Measurements from ENCODE around the gene TTC27. TPM values are rescaled to one million over a fixed set of nuclear protein-coding genes. Genes with fewer than 3 reads are reported as not detected.

The TTC27 gene
- total RNA-seq, 4 donors from 2014 or later: 12.6 to 25.4 (median 16.9) TPM

DNA sequence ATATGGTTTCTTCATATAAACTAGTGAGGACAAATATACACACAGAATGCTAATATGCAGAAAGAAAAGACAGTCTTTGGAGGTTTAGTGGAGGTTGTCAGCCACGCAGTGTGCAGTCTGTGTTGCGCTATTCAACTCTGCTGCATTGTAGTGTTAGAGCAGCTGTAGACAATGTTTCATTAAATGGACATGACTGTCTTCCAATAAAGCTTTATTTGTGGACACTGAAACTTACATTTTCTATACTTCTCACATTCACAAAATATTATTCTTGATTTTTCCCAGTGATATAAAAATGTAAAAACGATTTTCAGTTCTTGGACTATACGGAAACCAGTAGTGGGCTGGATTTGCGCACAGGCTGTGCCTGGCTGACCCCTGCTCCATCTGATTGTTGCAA, 13.3 kb downstream of the TTC27 start:
- 95% methylated on average over 5 of the region's 5 CpGs for WGBS, 2 donors
- Histone ChIP-seq H3K9me3 (no peaks in the 10 kb centered on the region), H3K4me1 (no peaks in the 10 kb centered on the region), H3K36me3 (peaks cover 26 to 37% of the 10 kb centered on the region in 2 donors), H3K27ac (no peak overlapping the region), H3K4me3 (replicated peaks in 1 of 3) (no peak overlapping the region), H3K27me3 (no peaks in the 10 kb centered on the region)
- no peak for DNase-seq
- intact Hi-C loops (cut with DNase I): no loop called here
- TF ChIP-seq, protein P1, sequence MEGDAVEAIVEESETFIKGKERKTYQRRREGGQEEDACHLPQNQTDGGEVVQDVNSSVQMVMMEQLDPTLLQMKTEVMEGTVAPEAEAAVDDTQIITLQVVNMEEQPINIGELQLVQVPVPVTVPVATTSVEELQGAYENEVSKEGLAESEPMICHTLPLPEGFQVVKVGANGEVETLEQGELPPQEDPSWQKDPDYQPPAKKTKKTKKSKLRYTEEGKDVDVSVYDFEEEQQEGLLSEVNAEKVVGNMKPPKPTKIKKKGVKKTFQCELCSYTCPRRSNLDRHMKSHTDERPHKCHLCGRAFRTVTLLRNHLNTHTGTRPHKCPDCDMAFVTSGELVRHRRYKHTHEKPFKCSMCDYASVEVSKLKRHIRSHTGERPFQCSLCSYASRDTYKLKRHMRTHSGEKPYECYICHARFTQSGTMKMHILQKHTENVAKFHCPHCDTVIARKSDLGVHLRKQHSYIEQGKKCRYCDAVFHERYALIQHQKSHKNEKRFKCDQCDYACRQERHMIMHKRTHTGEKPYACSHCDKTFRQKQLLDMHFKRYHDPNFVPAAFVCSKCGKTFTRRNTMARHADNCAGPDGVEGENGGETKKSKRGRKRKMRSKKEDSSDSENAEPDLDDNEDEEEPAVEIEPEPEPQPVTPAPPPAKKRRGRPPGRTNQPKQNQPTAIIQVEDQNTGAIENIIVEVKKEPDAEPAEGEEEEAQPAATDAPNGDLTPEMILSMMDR (IDR thresholded peaks at IDR 0.05): no peak
- no peak for TF ChIP-seq POLR2A (IDR thresholded peaks at IDR 0.05)

DNA sequence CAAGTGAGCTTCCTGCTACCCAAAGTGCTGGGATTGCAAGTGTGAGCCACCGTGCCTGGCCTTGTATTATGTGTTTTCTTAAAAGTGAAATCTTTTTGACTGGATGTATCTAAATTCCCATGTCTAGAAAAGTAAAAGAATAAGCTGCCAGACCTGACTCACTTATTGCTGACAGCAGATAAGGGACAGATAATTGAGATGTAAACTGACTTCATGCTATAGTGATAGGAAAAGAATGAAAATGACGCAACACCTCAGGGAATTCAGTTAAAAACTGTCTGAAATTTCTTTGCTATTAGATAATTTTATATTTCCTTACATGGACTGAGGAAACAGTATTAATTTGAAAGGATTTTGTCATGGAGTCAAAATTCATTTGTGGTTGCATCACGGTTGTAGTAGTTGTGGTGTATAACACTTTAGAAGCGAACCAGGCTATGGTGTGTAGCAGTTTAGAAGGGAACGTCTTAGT, 19.4 kb downstream of the TTC27 start:
- TF ChIP-seq POLR2A (IDR thresholded peaks at IDR 0.05): no peak
- TF ChIP-seq, protein P1 (IDR thresholded peaks at IDR 0.05): no peak
- 83 to 85% methylated on average over 5 of the region's 5 CpGs for WGBS, 2 donors

DNA sequence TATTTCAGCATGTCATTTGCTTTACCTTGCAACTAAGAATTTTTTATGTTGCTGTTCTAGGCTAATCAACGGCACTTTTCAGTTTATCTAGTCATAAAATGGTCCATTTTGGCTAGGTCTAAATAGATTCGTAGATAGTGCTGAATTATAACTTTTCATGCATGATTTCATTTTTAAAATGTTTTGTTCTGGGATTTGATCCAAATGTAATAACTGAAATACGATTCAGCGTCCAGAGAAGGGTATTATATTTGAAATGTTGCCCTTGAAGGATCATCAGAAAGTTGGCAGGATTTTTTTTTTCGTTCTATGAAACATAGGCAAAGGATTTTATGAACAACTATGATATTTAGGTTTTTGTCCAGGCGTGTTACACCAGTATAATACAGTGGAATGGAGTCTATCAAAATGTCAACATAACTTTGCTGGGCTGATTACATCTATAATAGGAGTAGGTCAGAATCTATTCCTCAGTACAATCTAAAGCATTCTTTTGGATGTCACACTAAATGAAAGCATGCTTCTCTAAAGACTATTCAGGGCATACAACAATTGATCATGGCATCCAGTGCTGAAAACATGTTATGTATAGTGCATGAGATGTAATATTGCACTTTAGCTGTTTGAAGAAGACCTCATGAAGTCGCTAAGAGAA, 24.8 kb downstream of the TTC27 start:
- intact Hi-C loops (cut with DNase I): no loop called here
- Histone ChIP-seq H3K27ac (peak overlapping the region in 1 of 3 donors; percentile 29), H3K4me3 (replicated peaks in 1 of 3) (no peak overlapping the region), H3K36me3 (no peaks in the 10 kb centered on the region), H3K4me1 (peaks cover 3 to 10% of the 10 kb centered on the region in 2 donors), H3K27me3 (no peaks in the 10 kb centered on the region), H3K9me3 (no peaks in the 10 kb centered on the region)
- no peak for TF ChIP-seq POLR2A (IDR thresholded peaks at IDR 0.05)
- TF ChIP-seq, protein P1 (IDR thresholded peaks at IDR 0.05): no peak
- no peak for DNase-seq
- 50 to 53% methylated on average over 7 of the region's 7 CpGs for WGBS, 2 donors

More for the DNA sequence above, 19.4 kb downstream of the TTC27 start:
- H3K4me3 ChIP-seq (replicated peaks in 1 of 3): no peak overlapping the region
- no peak overlapping the region for H3K27ac ChIP-seq
- H3K36me3 ChIP-seq: peaks cover 2 to 8% of the 10 kb centered on the region in 2 donors
- H3K9me3 ChIP-seq: no peaks in the 10 kb centered on the region
- DNase-seq: no peak
- H3K27me3 ChIP-seq: no peaks in the 10 kb centered on the region
- peaks cover 1 to 3% of the 10 kb centered on the region in 2 donors for H3K4me1 ChIP-seq
- intact Hi-C loops (cut with DNase I): no loop called here

DNA sequence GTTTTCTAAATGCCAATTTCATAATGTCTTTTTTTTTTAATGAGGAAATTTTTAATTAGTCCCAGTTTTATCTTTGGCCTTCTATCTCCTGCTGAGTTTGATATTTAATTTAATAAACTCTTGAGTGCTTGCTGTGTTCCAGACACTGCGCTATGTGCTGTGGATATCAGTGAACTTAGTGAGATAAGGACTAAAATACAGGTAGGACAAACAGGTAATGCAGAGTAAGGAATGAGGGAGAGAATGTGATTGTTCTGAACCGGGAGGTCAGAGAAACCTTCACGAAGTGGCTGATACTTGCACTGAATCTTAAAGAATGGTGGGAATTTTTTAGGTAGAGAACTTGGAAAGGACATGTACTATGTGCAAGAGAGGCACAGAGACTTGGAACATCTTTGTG, 28.2 kb downstream of the TTC27 start:
- DNase-seq: no peak
- no peaks in the 10 kb centered on the region for H3K36me3 ChIP-seq
- H3K27me3 ChIP-seq: no peaks in the 10 kb centered on the region
- no peaks in the 10 kb centered on the region for H3K9me3 ChIP-seq
- H3K4me3 ChIP-seq (replicated peaks in 1 of 3): no peak overlapping the region
- H3K27ac ChIP-seq: no peak overlapping the region
- TF ChIP-seq POLR2A (IDR thresholded peaks at IDR 0.05): no peak
- peaks cover 3 to 10% of the 10 kb centered on the region in 2 donors for H3K4me1 ChIP-seq
- intact Hi-C loops (cut with DNase I): no loop called here
- 93 to 96% methylated on average over 3 of the region's 3 CpGs for WGBS, 2 donors

DNA sequence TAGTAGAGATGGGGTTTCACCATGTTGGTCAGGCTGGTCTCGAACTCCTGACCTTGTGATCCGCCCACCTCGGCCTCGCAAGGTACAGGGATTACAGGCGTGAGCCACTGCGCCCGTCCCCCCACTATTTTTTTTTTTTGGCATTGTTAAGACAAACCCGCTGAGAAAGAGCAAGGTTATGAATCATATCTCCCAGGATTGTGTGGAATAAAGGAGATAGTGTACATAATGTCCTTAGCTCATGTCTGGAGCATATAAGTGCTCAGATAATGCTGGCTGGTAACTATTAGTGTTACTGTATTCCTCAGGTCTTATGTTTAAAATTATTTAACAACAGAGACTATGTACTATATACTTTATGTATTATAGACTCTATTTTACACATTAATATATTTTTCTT, 36.0 kb downstream of the TTC27 start:
- 95 to 98% methylated on average over 8 of the region's 8 CpGs for WGBS, 2 donors

More for the DNA sequence above, 36.0 kb downstream of the TTC27 start:
- Histone ChIP-seq H3K36me3 (no peaks in the 10 kb centered on the region), H3K9me3 (no peaks in the 10 kb centered on the region), H3K4me1 (no peaks in the 10 kb centered on the region), H3K27me3 (no peaks in the 10 kb centered on the region), H3K27ac (no peak overlapping the region), H3K4me3 (replicated peaks in 1 of 3) (no peak overlapping the region)
- no peak for DNase-seq
- TF ChIP-seq, protein P1 (IDR thresholded peaks at IDR 0.05): no peak
- TF ChIP-seq POLR2A (IDR thresholded peaks at IDR 0.05): no peak
- intact Hi-C loops (cut with DNase I): no loop called here
